GF-D8 (cell line): ENCODE data around the gene SEPHS1.
"Not testable (repeated sequence)": the region's sequence is repeated elsewhere in the genome, so short reads cannot be mapped to it uniquely, and the experiment has no call there.

Experiments
- DNase-seq: peaks from one replicate; lab custom pipeline; 2025; lab: John Stamatoyannopoulos, UW

Gene SEPHS1

DNA sequence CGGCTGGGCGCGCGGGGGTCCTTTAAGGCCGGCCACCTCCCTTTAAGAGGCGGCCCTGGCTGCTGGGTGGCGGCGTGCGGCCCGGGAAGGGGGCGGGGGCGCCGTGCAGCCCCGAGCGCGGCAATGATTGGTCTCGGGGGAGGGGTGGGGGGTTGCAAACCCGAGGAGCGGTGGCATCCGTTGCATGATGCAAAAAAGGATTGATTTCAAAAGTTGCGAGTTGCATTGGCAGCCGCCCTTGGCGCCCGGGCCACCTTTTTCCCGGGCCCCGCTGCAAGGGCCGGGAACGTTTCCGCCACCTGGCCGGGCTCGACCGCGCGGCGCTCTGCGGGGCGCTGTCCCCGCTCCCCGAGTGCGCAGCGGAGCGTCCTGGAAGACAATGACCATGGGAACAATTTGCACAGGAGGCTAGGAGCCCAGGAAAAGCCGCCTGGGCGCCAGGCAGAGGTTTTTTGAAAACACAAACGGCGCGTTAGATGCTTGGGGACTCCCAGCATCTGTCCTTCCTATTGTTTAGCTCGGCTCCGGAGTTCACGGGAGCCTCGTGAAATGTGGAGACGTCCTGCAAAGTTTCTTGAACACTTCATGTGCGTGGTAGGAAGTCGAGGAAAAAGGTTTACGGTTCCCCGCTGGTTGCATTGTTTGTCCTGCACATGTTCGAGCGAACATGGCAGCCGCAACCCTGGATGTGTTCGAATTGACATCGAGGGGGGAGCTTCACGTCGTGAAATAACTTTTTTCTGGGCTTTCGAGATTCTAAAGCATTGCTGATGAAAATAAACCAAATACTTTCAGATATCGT lies at the start of gene SEPHS1:
Gene SEPHS1 (minus strand): TSS at position 78 of the 802 bp plus-strand sequence. CDS start 3,343 bp downstream, outside the sequence.
- DNase-seq, result peak; percentile 48

DNA sequence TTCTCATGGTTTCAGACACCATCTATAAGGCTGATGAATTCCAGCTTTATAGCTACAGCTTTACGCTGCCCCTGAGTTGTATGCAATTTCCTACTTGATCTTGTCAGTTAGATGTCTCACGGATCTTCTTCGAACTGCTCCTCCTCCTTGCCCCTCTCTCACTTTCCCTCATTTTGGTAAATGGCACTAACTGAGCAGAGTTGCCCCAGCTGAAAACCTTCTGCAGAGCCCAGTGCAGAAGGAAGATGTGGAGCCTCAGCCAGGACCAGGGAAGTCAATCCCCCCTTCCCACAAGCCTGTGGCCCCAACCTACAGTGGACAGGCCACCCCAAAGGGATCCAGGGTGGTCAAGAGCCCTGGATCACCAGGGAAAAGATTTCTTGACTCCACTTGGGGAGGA lies 49.0 kb upstream of the SEPHS1 start:
- DNase-seq, result no peak

GRCh38 chr10:13396369-13396768 lies 48.3 kb upstream of the SEPHS1 start:
- DNase-seq, result no peak

GRCh38 chr10:13395540-13395939 lies 47.4 kb upstream of the SEPHS1 start:
- no peak for DNase-seq

DNA sequence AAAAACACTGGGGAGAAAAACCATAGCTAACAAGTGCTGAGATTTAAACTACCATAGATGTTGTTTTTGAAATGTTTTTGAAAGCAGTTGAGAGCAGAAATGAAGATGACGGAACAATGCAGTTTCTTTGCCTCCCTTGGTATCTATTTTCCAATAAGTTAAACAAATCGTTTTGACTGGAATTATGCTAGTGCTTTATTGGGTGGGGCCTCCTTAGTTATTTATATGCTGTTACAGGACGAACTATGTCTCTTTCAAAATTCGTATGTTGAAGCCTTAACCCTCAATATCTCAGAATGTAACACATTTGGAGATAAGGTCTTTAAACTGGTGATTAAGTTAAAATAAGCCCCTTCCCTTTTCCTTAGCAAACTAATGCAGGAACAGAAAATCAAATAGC lies 45.5 kb upstream of the SEPHS1 start:
- no peak for DNase-seq

GRCh38 chr10:13392701-13393100 lies 44.6 kb upstream of the SEPHS1 start:
- no peak for DNase-seq

GRCh38 chr10:13390604-13391522 lies 42.8 kb upstream of the SEPHS1 start:
- DNase-seq, result peak; percentile 55

GRCh38 chr10:13388478-13389230 lies 40.6 kb upstream of the SEPHS1 start:
- DNase-seq, result no peak

GRCh38 chr10:13386021-13386420 lies 37.9 kb upstream of the SEPHS1 start:
- no peak for DNase-seq

DNA sequence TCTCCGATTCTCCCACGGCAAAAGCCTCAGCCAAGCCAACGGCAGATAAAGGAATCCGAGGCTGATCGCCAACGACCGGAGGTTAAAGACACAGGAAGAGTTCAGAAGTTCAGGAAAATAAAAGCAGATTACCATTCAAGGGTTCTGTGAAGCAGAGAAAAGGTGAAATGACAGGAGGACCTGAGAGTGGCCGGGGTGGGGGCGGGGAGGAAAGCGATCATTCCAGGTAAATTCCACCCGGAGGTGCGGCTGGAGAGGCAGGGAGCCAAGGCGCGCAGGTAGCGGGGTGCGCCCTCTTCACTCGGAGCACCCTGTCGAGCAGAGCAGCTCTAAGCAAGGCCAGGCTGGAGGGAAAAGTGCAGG lies 35.3 kb upstream of the SEPHS1 start:
- no peak for DNase-seq

- no peak for DNase-seq
Measured at GRCh38 chr10:13382703-13383398, 34.8 kb upstream of the SEPHS1 start.

DNA sequence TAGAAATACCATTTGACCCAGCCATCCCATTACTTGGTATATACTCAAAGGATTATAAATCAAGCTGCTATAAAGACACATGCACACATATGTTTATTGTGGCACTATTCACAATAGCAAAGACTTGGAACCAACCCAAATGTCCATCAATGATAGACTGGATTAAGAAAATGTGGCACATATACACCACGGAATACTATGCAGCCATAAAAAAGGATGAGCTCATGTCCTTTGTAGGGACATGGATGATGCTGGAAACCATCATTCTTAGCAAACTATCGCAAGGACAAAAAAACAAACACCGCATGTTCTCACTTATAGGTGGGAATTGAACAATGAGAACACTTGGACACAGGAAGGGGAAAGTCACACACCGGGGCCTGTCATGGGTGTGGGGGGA lies 31.0 kb upstream of the SEPHS1 start:
- DNase-seq, result not testable (repeated sequence)

- no peak for DNase-seq
Measured at GRCh38 chr10:13376746-13377145, 28.7 kb upstream of the SEPHS1 start.

DNA sequence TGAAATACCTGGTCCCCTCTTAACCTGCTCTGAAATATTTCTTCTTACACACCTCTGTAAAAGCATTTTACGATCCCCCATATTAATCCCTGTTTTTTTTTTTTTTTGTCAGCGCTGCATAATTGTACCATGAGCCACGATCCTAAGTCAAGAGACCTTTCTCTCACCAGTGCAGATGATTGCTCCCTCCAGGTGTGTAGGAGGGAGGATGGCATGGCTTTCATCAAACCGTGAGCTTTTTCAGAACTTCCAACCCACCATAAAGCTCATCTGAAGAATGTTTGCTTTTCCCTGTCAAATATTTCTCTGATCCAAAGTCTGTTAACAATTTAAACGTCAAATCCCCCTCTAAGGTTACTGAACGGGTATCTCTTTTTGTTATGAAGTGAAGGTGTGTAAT lies 28.2 kb upstream of the SEPHS1 start:
- DNase-seq, result no peak

- DNase-seq, result no peak
Measured at GRCh38 chr10:13375791-13376190, 27.7 kb upstream of the SEPHS1 start.

GRCh38 chr10:13373644-13374043 lies 25.6 kb upstream of the SEPHS1 start:
- no peak for DNase-seq

DNA sequence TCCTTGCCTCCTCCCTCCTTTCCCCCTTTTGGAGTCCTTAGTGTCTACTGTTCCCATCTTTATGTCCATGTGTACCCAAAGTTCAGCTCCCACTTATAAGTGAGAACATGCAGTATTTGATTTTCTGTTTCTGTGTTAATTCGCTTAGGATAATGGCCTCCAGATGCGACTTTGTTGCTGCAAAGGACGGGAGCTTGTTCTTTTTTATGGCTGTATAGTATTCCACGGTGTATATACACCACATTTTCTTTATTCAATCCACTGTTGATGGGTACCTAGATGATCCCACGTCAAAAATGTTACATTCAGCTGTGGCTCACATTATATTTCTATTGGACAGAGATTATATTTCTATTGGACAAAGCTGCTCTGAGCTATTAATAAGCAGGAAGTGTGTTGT lies 24.4 kb upstream of the SEPHS1 start:
- no peak for DNase-seq

DNA sequence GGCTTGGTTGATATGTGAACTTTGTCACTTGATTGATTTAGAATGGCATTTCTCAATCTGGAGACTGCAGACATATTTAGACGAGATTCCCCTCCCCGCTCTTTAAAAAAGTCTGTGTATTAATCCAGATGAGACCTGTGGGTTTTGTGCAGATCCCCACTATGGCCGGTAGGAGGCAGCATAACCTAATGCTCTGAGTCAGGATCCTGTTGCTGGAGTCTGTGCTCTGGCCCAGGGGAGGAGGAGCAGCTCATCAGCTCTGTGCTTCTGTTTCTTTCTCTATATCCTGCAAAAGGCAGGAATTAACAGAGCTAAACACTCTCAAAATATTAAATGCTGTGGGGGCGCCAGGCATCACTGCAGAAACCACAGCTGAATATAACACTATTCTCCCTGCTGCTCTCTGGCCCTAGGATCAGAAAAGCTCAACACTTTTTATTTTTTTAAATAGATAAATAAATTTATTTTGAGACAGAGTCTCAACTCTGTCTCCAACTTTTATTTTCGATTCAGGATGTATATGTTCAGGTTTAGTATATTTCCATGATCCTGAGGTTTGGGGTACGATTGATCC lies 23.9 kb upstream of the SEPHS1 start:
- DNase-seq, result peak; percentile 22

DNA sequence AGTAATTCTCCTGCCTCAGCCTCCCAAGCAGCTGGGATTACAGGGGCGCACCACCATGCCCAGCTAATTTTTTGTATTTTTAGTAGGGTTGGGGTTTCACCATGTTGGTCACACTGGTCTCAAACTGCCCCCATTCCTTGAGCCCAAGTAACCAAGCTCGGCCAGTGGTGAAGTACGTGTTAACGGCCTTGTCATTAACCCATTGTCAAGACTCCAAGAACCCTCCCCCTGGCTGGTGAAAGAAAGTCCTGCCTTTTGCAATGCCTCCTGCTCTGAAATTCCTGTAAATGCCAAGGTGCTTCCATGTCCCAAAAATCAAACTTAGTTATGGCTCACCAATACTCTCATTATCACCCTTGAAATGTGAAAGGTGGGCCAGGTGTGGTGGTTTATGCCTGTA lies 18.8 kb upstream of the SEPHS1 start:
- no peak for DNase-seq

DNA sequence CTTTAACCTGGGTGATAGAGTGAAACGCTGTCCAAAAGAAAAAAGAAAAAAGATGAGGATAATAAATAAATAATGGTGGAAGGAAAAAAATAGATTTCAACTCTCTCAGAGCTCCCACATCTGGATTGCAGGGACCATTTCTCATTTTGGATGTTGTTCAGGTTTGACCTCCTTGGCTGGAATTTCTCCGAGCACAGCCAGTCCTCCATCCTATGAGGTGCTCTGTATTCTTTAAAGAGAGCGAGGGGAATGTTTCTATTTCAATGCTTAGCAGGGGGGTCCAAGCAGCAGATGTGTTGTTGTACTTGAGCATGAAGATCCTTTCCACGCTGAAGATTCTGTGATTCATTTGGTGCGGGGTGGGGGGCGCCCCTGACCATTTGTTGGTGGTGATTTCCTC lies 17.7 kb upstream of the SEPHS1 start:
- DNase-seq, result no peak

- no peak for DNase-seq
Measured at GRCh38 chr10:13365243-13365642, 17.1 kb upstream of the SEPHS1 start.
